ENCODE measurements around the gene TOX2. TPM values are rescaled to one million over a fixed set of nuclear protein-coding genes. Genes with fewer than 3 reads are reported as not detected.

TOX2 gene
- total and polyA plus RNA-seq, 2 of the 8 experiments (the other 6 are each of a cell fraction or from before 2014, with no cell fraction given), result 1.8 to 3.4 TPM

- Histone ChIP-seq H4K8ac (ENCODE audit: extremely low read depth, insufficient read depth, low read length) (no peak overlapping the region), H3K27me3 (replicated peaks in 1 of 4; ENCODE audit: control insufficient read depth in 3 of 4, extremely low read depth in 1 of 4, insufficient read depth in 3 of 4, low read length in 3 of 4) (no peaks in the 10 kb centered on the region), H2AFZ (ENCODE audit: low read length) (no peak overlapping the region), H3K27ac (ENCODE audit: low read depth, low read length) (no peak overlapping the region), H3K4me1 (replicated peaks in 1 of 4; ENCODE audit: control insufficient read depth in 3 of 4, insufficient read depth in 4 of 4, low read length in 3 of 4) (peaks cover 0 to 11% (median 3%) of the 10 kb centered on the region in 4 experiments; a peak in 2 of 7 replicates), H3K56ac (replicated peaks; ENCODE audit: insufficient read length, low read depth, low read length) (no peak overlapping the region), H3K4ac (replicated peaks; ENCODE audit: insufficient read length, low read depth, low read length) (no peak overlapping the region), H3K9me3 (ENCODE audit: insufficient read depth in 2 of 2, low read depth in 1 of 2, low read length in 1 of 2) (no peaks in the 10 kb centered on the region), H3K36me3 (ENCODE audit: control insufficient read depth in 2 of 4, insufficient read depth in 4 of 4, low read length in 3 of 4) (no peaks in the 10 kb centered on the region), H4K20me1 (replicated peaks in 1 of 2; ENCODE audit: control insufficient read depth in 1 of 2, insufficient read depth in 2 of 2, low read length in 2 of 2) (no peaks in the 10 kb centered on the region), H4K5ac (ENCODE audit: insufficient read length, low read depth, low read length) (no peak overlapping the region), H3K18ac (ENCODE audit: extremely low read depth, low read length) (no peak overlapping the region), H3K23me2 (ENCODE audit: low read depth, low read length) (no peaks in the 10 kb centered on the region), H3K4me2 (ENCODE audit: insufficient read depth in 1 of 2, low read depth in 2 of 2, low read length in 2 of 2) (no peak overlapping the region), H2BK12ac (ENCODE audit: low read depth, low read length) (no peak overlapping the region), H3K4me3 (ENCODE audit: extremely low read depth in 1 of 4, insufficient read depth in 2 of 4, low read depth in 3 of 4, low read length in 4 of 4) (no peak overlapping the region), H3K23ac (ENCODE audit: insufficient read length) (no peak overlapping the region), H3K9ac (replicated peaks in 1 of 4; ENCODE audit: extremely low read depth in 1 of 4, low read depth in 3 of 4, low read length in 3 of 4) (no peak overlapping the region), H2BK5ac (ENCODE audit: low read depth, low read length) (no peak overlapping the region), H3K79me1 (ENCODE audit: low read depth, low read length) (no peaks in the 10 kb centered on the region), H3K14ac (ENCODE audit: insufficient read length) (no peak overlapping the region), H2BK120ac (replicated peaks; ENCODE audit: low read depth, low read length) (no peak overlapping the region), H2BK20ac (ENCODE audit: low read length) (no peak overlapping the region), H4K91ac (replicated peaks; ENCODE audit: insufficient read length, low read length) (no peak overlapping the region), H2BK15ac (ENCODE audit: low read length) (no peak overlapping the region), H3K79me2 (ENCODE audit: control insufficient read depth in 1 of 2, insufficient read depth in 2 of 2, low read length in 2 of 2) (no peaks in the 10 kb centered on the region), H2AK5ac (ENCODE audit: low read depth, low read length) (no peak overlapping the region)
- CTCF ChIA-PET (ENCODE audit: partially characterized antibody), result no interaction called here
- FAIRE-seq (no peak), DNase-seq (ENCODE audit: low read depth in 1 of 2, low spot score in 2 of 2) (no peak)
- POLR2A ChIA-PET (ENCODE audit: partially characterized antibody), result no interaction called here
- TF ChIP-seq GTF2F1 (IDR thresholded peaks at IDR 0.05; ENCODE audit: borderline replicate concordance, low read depth, low read length), result no peak
- no peak for TF ChIP-seq BACH1 (IDR thresholded peaks at IDR 0.05; ENCODE audit: low read length)
- TF ChIP-seq SRF (IDR thresholded peaks at IDR 0.05; ENCODE audit: low read depth, low read length), result no peak
- WGBS, 2 experiments (ENCODE audit: extremely low coverage in 1 of 2, insufficient coverage in 1 of 2, insufficient read length in 1 of 2, insufficient replicate concordance in 2 of 2, low coverage in 1 of 2, low lambda C conversion rate in 2 of 2, missing lambda C conversion rate in 1 of 2), result 83% methylated on average over 6 of the region's 6 CpGs; no CpG with 5 or more reads in 1 of the 2 experiments
These were observed 101.9 kb downstream of the TOX2 start for GRCh38 chr20:44016525-44016924.

All from H1 (cell line).